ENCODE measurements around the gene NOX4.
"Not testable (repeated sequence)": the region's sequence is repeated elsewhere in the genome, so short reads cannot be mapped to it uniquely, and the experiment has no call there.

DNA sequence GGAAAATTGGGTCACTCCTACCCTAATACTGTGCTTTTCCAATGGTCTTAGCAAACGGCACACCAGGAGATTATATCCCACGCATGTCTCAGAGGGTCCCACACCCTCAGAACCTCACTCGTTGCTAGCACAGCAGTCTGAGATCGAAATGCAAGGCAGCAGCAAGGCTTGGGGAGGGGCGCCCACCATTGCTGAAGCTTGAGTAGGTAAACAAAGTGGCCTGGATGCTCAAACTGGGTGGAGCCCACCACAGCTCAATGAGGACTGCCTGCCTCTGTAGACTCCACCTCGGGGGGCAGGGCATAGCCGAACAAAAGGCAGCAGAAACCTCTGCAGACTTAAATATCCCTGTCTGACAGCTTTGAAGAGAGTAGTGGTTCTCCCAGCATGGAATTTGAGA, 64.7 kb downstream of the NOX4 start:
- not testable (repeated sequence) for TF ChIP-seq CTCF, EP300 (IDR thresholded peaks at IDR 0.05)
